WTC11 (cell line): ENCODE measurements around the gene ATP10D. TPM values are rescaled to one million over a fixed set of nuclear protein-coding genes. Genes with fewer than 3 reads are reported as not detected.

Experiments
- ATAC-seq: fragments of 200-7000 bp; cut with Tn5 transposase; 2 replicates; pipeline ENCODE4 v1.10.0; 2021; ENCODE audit warnings: mild to moderate bottlenecking, moderate library complexity
- CTCF ChIA-PET: fragments of 300-600 bp; sonication (Branson Sonifier 250); formaldehyde crosslinking; loops from one replicate; lab custom pipeline; 2021; ENCODE audit warnings: antibody characterized with exemption; lab: Charles Lee
- POLR2A ChIA-PET: fragments of 350-600 bp; sonication (Branson Sonifier 250); formaldehyde crosslinking; loops from one replicate; lab custom pipeline; 2021; ENCODE audit warnings: antibody characterized with exemption; lab: Charles Lee
- DNase-seq: peaks from one replicate; pipeline ENCODE4 v3.0.0; 2021; ENCODE audit warnings: low spot score
- H3K27ac Mint-ChIP-seq: 2 replicates; pipeline ENCODE4 v1.8.0; 2021; ENCODE audit warnings: mixed read lengths
- H3K27me3 Mint-ChIP-seq: 2 replicates; pipeline ENCODE4 v1.8.0; 2021; ENCODE audit warnings: low read depth, mild to moderate bottlenecking, moderate library complexity, mixed read lengths
- H3K36me3 Mint-ChIP-seq: 2 replicates; pipeline ENCODE4 v1.8.0; 2021; ENCODE audit warnings: mixed read lengths
- H3K4me1 Mint-ChIP-seq: 2 replicates; pipeline ENCODE4 v1.8.0; 2022; ENCODE audit warnings: mixed read lengths
- H3K4me3 Mint-ChIP-seq: 2 replicates; pipeline ENCODE4 v1.8.0; 2021; ENCODE audit warnings: mild to moderate bottlenecking, moderate library complexity, mixed read lengths
- H3K9me3 Mint-ChIP-seq: 2 replicates; pipeline ENCODE4 v1.8.0; 2021; ENCODE audit warnings: mixed read lengths
- CBFB ChIP-seq: sonication (generic); formaldehyde crosslinking; IDR thresholded peaks from 2 replicates; pipeline ENCODE4 v1.8.1; 2022; ENCODE audit warnings: mild to moderate bottlenecking, low read depth, missing genetic modification reagents
- CREB1 ChIP-seq: sonication (generic); formaldehyde crosslinking; IDR thresholded peaks from 2 replicates; pipeline ENCODE4 v1.8.0; 2023; ENCODE audit warnings: mild to moderate bottlenecking, missing genetic modification reagents
- ELF4 ChIP-seq: sonication (generic); formaldehyde crosslinking; IDR thresholded peaks from 2 replicates; pipeline ENCODE4 v1.8.1; 2022; ENCODE audit warnings: low read depth, mild to moderate bottlenecking, moderate library complexity, missing genetic modification reagents
- ESRRA ChIP-seq: sonication (generic); formaldehyde crosslinking; IDR thresholded peaks from 2 replicates; pipeline ENCODE4 v1.8.1; 2022; ENCODE audit warnings: mild to moderate bottlenecking, missing genetic modification reagents, borderline replicate concordance
- HMGA2 ChIP-seq: fragments of 250-450 bp; sonication (Bioruptor Pico); IDR thresholded peaks from 2 replicates; pipeline ENCODE4 v1.4.0; 2021; ENCODE audit warnings: mild to moderate bottlenecking, moderate library complexity
- JAZF1 ChIP-seq: fragments of 250-450 bp; sonication (Bioruptor Pico); IDR thresholded peaks from 2 replicates; pipeline ENCODE4 v1.9.0; 2021; ENCODE audit warnings: moderate library complexity, mild to moderate bottlenecking, inconsistent platforms
- JUN ChIP-seq: sonication (generic); formaldehyde crosslinking; IDR thresholded peaks from 2 replicates; pipeline ENCODE4 v1.8.0; 2023; ENCODE audit warnings: mild to moderate bottlenecking, missing genetic modification reagents
- NFATC4 ChIP-seq: fragments of 250-450 bp; sonication (Bioruptor Pico); IDR thresholded peaks from 2 replicates; pipeline ENCODE4 v1.9.0; 2021; ENCODE audit warnings: mild to moderate bottlenecking
- NFYB ChIP-seq: sonication (generic); formaldehyde crosslinking; conservative IDR thresholded peaks from 2 replicates; pipeline ENCODE4 v1.8.0; 2022; ENCODE audit warnings: low read depth, missing genetic modification reagents
- OVOL2 ChIP-seq: fragments of 250-450 bp; sonication (Bioruptor Pico); IDR thresholded peaks from 2 replicates; pipeline ENCODE4 v1.9.0; 2021; ENCODE audit warnings: mild to moderate bottlenecking, borderline replicate concordance
- PRRX2 ChIP-seq: fragments of 250-450 bp; sonication (Bioruptor Pico); IDR thresholded peaks from 2 replicates; pipeline ENCODE4 v1.8.0; 2021; ENCODE audit warnings: mild to moderate bottlenecking
- SMAD4 ChIP-seq: sonication (generic); formaldehyde crosslinking; IDR thresholded peaks from 2 replicates; pipeline ENCODE4 v1.8.0; 2022; ENCODE audit warnings: mild to moderate bottlenecking, missing genetic modification reagents
- SOX15 ChIP-seq: fragments of 250-450 bp; sonication (Bioruptor Pico); IDR thresholded peaks from 2 replicates; pipeline ENCODE4 v1.9.0; 2021; ENCODE audit warnings: mild to moderate bottlenecking
- TCF7 ChIP-seq: sonication (generic); formaldehyde crosslinking; IDR thresholded peaks from 2 replicates; pipeline ENCODE4 v1.8.0; 2022; ENCODE audit warnings: mild to moderate bottlenecking, low read depth, missing genetic modification reagents, moderate library complexity
- ZNF219 ChIP-seq: sonication (generic); formaldehyde crosslinking; IDR thresholded peaks from 2 replicates; pipeline ENCODE4 v1.8.0; 2023; ENCODE audit warnings: missing genetic modification reagents, mild to moderate bottlenecking, borderline replicate concordance
- total RNA-seq: library from RNA; stranded (reverse); gene quantifications from 3 replicates; pipeline ENCODE4 v1.2.3, GENCODE V29; 2021
- TF ChIP-seq, protein P1 (sequence below): sonication (generic); formaldehyde crosslinking; IDR thresholded peaks from 2 replicates; pipeline ENCODE4 v1.8.1; 2023; ENCODE audit warnings: mild to moderate bottlenecking, missing genetic modification reagents, moderate library complexity
- TF ChIP-seq, protein P2 (sequence below): sonication (generic); formaldehyde crosslinking; IDR thresholded peaks from 2 replicates; pipeline ENCODE4 v1.8.1; 2023; ENCODE audit warnings: mild to moderate bottlenecking, missing genetic modification reagents, borderline replicate concordance
- TF ChIP-seq, protein P3 (sequence below): sonication (generic); formaldehyde crosslinking; IDR thresholded peaks from 2 replicates; pipeline ENCODE4 v1.8.1; 2023; ENCODE audit warnings: mild to moderate bottlenecking, missing genetic modification reagents
- TF ChIP-seq, protein P4 (sequence below): fragments of 250-450 bp; sonication (Bioruptor Pico); IDR thresholded peaks from 2 replicates; pipeline ENCODE4 v1.9.0; 2021; ENCODE audit warnings: mild to moderate bottlenecking
- TF ChIP-seq, protein P5 (sequence below): fragments of 250-450 bp; sonication (Bioruptor Pico); IDR thresholded peaks from 2 replicates; pipeline ENCODE4 v1.8.0; 2021; ENCODE audit warnings: mild to moderate bottlenecking

ATP10D gene
- total RNA-seq, 1 experiment from 2014 or later, result 3.1 TPM

DNA sequence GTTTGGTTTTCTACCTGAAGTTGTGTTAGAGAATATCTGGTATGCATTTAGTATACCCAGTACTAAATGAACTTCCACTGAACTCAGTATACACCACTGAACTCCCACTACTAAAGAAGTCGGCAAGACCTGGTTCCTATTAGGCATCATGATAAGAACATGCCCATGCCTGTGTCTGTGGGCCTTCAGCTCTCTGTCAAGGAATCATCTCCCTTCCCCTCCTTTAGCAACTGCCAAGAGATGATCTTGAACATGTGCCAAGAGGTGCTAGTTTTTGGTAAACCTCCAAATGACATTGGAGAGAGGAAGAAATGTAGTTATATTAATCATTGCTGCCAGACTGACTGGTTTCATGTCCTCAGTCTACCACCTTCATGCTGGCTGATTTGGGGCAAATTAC lies 113.2 kb downstream of the ATP10D start:
- Mint-ChIP-seq H3K4me3 (no peak overlapping the region), H3K27ac (no peak overlapping the region), H3K36me3 (no peaks in the 10 kb centered on the region), H3K27me3 (no peaks in the 10 kb centered on the region), H3K4me1 (no peaks in the 10 kb centered on the region), H3K9me3 (peaks cover 3% of the 10 kb centered on the region)
- no peak for DNase-seq
- ChIA-PET CTCF (no interaction called here), POLR2A (no interaction called here)
- TF ChIP-seq SOX15 (CRISPR knock-in tag) (no peak), ESRRA (no peak), PRRX2 (CRISPR knock-in tag) (no peak), SMAD4 (CRISPR knock-in tag) (no peak), CBFB (no peak), TCF7 (CRISPR knock-in tag) (no peak), JAZF1 (CRISPR knock-in tag) (no peak)
- TF ChIP-seq, protein P1, sequence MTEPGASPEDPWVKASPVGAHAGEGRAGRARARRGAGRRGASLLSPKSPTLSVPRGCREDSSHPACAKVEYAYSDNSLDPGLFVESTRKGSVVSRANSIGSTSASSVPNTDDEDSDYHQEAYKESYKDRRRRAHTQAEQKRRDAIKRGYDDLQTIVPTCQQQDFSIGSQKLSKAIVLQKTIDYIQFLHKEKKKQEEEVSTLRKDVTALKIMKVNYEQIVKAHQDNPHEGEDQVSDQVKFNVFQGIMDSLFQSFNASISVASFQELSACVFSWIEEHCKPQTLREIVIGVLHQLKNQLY (CRISPR knock-in tag), result no peak
- TF ChIP-seq, protein P2, sequence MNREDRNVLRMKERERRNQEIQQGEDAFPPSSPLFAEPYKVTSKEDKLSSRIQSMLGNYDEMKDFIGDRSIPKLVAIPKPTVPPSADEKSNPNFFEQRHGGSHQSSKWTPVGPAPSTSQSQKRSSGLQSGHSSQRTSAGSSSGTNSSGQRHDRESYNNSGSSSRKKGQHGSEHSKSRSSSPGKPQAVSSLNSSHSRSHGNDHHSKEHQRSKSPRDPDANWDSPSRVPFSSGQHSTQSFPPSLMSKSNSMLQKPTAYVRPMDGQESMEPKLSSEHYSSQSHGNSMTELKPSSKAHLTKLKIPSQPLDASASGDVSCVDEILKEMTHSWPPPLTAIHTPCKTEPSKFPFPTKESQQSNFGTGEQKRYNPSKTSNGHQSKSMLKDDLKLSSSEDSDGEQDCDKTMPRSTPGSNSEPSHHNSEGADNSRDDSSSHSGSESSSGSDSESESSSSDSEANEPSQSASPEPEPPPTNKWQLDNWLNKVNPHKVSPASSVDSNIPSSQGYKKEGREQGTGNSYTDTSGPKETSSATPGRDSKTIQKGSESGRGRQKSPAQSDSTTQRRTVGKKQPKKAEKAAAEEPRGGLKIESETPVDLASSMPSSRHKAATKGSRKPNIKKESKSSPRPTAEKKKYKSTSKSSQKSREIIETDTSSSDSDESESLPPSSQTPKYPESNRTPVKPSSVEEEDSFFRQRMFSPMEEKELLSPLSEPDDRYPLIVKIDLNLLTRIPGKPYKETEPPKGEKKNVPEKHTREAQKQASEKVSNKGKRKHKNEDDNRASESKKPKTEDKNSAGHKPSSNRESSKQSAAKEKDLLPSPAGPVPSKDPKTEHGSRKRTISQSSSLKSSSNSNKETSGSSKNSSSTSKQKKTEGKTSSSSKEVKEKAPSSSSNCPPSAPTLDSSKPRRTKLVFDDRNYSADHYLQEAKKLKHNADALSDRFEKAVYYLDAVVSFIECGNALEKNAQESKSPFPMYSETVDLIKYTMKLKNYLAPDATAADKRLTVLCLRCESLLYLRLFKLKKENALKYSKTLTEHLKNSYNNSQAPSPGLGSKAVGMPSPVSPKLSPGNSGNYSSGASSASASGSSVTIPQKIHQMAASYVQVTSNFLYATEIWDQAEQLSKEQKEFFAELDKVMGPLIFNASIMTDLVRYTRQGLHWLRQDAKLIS (CRISPR knock-in tag), result no peak
- ATAC-seq, result no peak

DNA sequence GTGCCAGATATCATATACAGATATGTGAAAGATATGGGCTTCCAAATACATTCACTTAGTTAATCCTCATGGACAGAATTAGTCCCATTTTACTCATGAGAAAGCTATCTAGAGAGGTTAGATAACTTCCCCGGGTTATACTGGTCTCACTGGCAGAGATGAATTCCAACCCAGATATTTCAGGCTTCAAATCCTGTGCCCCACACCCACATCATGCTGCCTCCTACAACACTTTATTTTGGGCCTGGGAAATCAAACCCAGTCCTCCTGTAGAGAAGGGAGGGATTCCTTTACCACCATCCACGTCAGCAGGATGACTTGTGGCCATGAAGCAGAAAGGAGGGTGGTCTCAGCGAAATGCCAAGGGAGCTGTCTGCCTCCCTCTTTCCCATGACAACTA lies 113.8 kb downstream of the ATP10D start:
- Mint-ChIP-seq H3K27ac (no peak overlapping the region), H3K4me3 (no peak overlapping the region), H3K36me3 (no peaks in the 10 kb centered on the region), H3K9me3 (peaks cover 5% of the 10 kb centered on the region), H3K4me1 (no peaks in the 10 kb centered on the region), H3K27me3 (no peaks in the 10 kb centered on the region)
- ATAC-seq (no peak), DNase-seq (no peak)
- ChIA-PET CTCF (no interaction called here), POLR2A (no interaction called here)
- TF ChIP-seq, protein P2 (CRISPR knock-in tag), result no peak
- TF ChIP-seq OVOL2 (CRISPR knock-in tag), result no peak
- TF ChIP-seq JUN (CRISPR knock-in tag), result no peak

DNA sequence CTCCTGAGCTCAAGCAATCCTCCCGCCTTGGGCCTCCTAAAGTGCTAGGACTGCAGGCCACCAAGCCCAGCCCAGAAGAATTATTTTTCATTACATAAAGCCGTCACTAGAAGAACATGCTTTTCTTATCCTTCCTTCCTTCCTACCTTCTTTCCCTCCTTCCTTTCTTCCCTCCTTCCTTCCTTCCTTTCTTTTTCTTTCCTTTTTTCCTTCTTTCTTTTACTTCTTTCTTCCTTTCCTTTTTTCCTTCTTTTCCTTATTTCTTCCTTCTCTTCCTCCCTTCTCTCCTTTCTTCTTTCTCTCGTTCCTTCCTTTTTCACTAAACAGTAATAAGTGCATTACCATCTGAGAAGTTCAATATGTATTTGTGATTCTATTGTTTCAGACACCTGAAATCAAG lies 121.4 kb downstream of the ATP10D start:
- DNase-seq (no peak), ATAC-seq (no peak)
- peaks cover 11% of the 10 kb centered on the region for H3K9me3 Mint-ChIP-seq
- ChIA-PET CTCF (no interaction called here), POLR2A (no interaction called here)
- H3K36me3 Mint-ChIP-seq, result no peaks in the 10 kb centered on the region
- no peak overlapping the region for H3K27ac Mint-ChIP-seq
- peaks cover 4% of the 10 kb centered on the region; the same call in 1 of the 2 replicates for H3K27me3 Mint-ChIP-seq
- H3K4me1 Mint-ChIP-seq, result no peaks in the 10 kb centered on the region
- no peak overlapping the region for H3K4me3 Mint-ChIP-seq
- no peak for TF ChIP-seq NFATC4 (CRISPR knock-in tag)
- no peak for TF ChIP-seq NFYB (CRISPR knock-in tag)
- TF ChIP-seq, protein P3, sequence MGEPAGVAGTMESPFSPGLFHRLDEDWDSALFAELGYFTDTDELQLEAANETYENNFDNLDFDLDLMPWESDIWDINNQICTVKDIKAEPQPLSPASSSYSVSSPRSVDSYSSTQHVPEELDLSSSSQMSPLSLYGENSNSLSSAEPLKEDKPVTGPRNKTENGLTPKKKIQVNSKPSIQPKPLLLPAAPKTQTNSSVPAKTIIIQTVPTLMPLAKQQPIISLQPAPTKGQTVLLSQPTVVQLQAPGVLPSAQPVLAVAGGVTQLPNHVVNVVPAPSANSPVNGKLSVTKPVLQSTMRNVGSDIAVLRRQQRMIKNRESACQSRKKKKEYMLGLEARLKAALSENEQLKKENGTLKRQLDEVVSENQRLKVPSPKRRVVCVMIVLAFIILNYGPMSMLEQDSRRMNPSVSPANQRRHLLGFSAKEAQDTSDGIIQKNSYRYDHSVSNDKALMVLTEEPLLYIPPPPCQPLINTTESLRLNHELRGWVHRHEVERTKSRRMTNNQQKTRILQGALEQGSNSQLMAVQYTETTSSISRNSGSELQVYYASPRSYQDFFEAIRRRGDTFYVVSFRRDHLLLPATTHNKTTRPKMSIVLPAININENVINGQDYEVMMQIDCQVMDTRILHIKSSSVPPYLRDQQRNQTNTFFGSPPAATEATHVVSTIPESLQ (CRISPR knock-in tag), result no peak
- TF ChIP-seq, protein P4, sequence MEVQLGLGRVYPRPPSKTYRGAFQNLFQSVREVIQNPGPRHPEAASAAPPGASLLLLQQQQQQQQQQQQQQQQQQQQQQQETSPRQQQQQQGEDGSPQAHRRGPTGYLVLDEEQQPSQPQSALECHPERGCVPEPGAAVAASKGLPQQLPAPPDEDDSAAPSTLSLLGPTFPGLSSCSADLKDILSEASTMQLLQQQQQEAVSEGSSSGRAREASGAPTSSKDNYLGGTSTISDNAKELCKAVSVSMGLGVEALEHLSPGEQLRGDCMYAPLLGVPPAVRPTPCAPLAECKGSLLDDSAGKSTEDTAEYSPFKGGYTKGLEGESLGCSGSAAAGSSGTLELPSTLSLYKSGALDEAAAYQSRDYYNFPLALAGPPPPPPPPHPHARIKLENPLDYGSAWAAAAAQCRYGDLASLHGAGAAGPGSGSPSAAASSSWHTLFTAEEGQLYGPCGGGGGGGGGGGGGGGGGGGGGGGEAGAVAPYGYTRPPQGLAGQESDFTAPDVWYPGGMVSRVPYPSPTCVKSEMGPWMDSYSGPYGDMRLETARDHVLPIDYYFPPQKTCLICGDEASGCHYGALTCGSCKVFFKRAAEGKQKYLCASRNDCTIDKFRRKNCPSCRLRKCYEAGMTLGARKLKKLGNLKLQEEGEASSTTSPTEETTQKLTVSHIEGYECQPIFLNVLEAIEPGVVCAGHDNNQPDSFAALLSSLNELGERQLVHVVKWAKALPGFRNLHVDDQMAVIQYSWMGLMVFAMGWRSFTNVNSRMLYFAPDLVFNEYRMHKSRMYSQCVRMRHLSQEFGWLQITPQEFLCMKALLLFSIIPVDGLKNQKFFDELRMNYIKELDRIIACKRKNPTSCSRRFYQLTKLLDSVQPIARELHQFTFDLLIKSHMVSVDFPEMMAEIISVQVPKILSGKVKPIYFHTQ (CRISPR knock-in tag), result no peak
- no peak for TF ChIP-seq ZNF219 (CRISPR knock-in tag)
- TF ChIP-seq CREB1 (CRISPR knock-in tag), result no peak
- TF ChIP-seq ELF4 (CRISPR knock-in tag), result no peak
- TF ChIP-seq, protein P5, sequence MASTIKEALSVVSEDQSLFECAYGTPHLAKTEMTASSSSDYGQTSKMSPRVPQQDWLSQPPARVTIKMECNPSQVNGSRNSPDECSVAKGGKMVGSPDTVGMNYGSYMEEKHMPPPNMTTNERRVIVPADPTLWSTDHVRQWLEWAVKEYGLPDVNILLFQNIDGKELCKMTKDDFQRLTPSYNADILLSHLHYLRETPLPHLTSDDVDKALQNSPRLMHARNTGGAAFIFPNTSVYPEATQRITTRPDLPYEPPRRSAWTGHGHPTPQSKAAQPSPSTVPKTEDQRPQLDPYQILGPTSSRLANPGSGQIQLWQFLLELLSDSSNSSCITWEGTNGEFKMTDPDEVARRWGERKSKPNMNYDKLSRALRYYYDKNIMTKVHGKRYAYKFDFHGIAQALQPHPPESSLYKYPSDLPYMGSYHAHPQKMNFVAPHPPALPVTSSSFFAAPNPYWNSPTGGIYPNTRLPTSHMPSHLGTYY (CRISPR knock-in tag), result no peak
- no peak for TF ChIP-seq HMGA2 (CRISPR knock-in tag)
